Measurements from ENCODE around the gene AP1B1.
"Not testable (repeated sequence)": the region's sequence is repeated elsewhere in the genome, so short reads cannot be mapped to it uniquely, and the experiment has no call there.

Gene AP1B1

GRCh38 chr22:29385748-29386147 is 2.6 kb downstream of the AP1B1 start:
- DNase-seq: no peak

GRCh38 chr22:29385151-29385704 is 3.1 kb downstream of the AP1B1 start:
- no peak for DNase-seq

GRCh38 chr22:29383740-29384139 is 4.6 kb downstream of the AP1B1 start:
- no peak for DNase-seq

- DNase-seq: no peak
Observed at GRCh38 chr22:29382580-29383302, 5.6 kb downstream of the AP1B1 start.

GRCh38 chr22:29380856-29381255 is 7.5 kb downstream of the AP1B1 start:
- DNase-seq: no peak

- no peak for DNase-seq
Observed at GRCh38 chr22:29380032-29380781, 8.2 kb downstream of the AP1B1 start.

- DNase-seq: no peak
Observed at GRCh38 chr22:29379258-29379657, 9.1 kb downstream of the AP1B1 start.

GRCh38 chr22:29377979-29378378 is 10.4 kb downstream of the AP1B1 start:
- DNase-seq: no peak

GRCh38 chr22:29376705-29377104 is 11.7 kb downstream of the AP1B1 start:
- not testable (repeated sequence) for DNase-seq

GRCh38 chr22:29375398-29376076 is 12.8 kb downstream of the AP1B1 start:
- no peak for DNase-seq

GRCh38 chr22:29374806-29375205 is 13.6 kb downstream of the AP1B1 start:
- not testable (repeated sequence) for DNase-seq

- DNase-seq: no peak
Observed at GRCh38 chr22:29374401-29374800, 14.0 kb downstream of the AP1B1 start.

- DNase-seq: no peak
Observed at GRCh38 chr22:29370537-29370936, 17.8 kb downstream of the AP1B1 start.

GRCh38 chr22:29369460-29369859 is 18.9 kb downstream of the AP1B1 start:
- no peak for DNase-seq

- no peak for DNase-seq
Observed at GRCh38 chr22:29359469-29359868, 28.9 kb downstream of the AP1B1 start.

GRCh38 chr22:29357193-29357890 is 31.0 kb downstream of the AP1B1 start:
- DNase-seq: not testable (repeated sequence)

GRCh38 chr22:29353860-29354259 is 34.5 kb downstream of the AP1B1 start:
- no peak for DNase-seq

GRCh38 chr22:29353286-29353685 is 35.1 kb downstream of the AP1B1 start:
- no peak for DNase-seq

- DNase-seq: no peak
Observed at GRCh38 chr22:29352778-29353177, 35.6 kb downstream of the AP1B1 start.

- no peak for DNase-seq
Observed at GRCh38 chr22:29351891-29352290, 36.5 kb downstream of the AP1B1 start.

- no peak for DNase-seq
Observed at GRCh38 chr22:29351042-29351441, 37.3 kb downstream of the AP1B1 start.

- DNase-seq: no peak
Observed at GRCh38 chr22:29348956-29349355, 39.4 kb downstream of the AP1B1 start.

GRCh38 chr22:29348041-29348440 is 40.3 kb downstream of the AP1B1 start:
- DNase-seq: no peak
